GM19438 (cell line): ENCODE measurements around the gene EIF1AX.
"Not testable (repeated sequence)": the region's sequence is repeated elsewhere in the genome, so short reads cannot be mapped to it uniquely, and the experiment has no call there.

Source experiments
- ATAC-seq: cut with Tn5 transposase; IDR thresholded peaks from one replicate; pipeline ENCODE4 v1.9.1; 2021; ENCODE audit warnings: low read depth; ENCODE audit not compliant: unreplicated experiment

Gene EIF1AX

GRCh38 chrX:20141281-20142220 is at the start of gene EIF1AX:
EIF1AX (minus strand) TSS chrX:20141838; CDS start chrX:20141640, 198 bp downstream.
- peak; percentile 98 for ATAC-seq

GRCh38 chrX:20189171-20189570 is 47.5 kb upstream of the EIF1AX start:
- no peak for ATAC-seq

GRCh38 chrX:20181598-20182329 is 40.1 kb upstream of the EIF1AX start:
- no peak for ATAC-seq

GRCh38 chrX:20177093-20177492 is 35.5 kb upstream of the EIF1AX start:
- no peak for ATAC-seq

GRCh38 chrX:20173856-20174255 is 32.2 kb upstream of the EIF1AX start:
- ATAC-seq, result no peak

GRCh38 chrX:20173313-20173712 is 31.7 kb upstream of the EIF1AX start:
- no peak for ATAC-seq

GRCh38 chrX:20171887-20172286 is 30.2 kb upstream of the EIF1AX start:
- no peak for ATAC-seq

- ATAC-seq, result not testable (repeated sequence)
Observed at GRCh38 chrX:20162516-20162915, 20.9 kb upstream of the EIF1AX start.

GRCh38 chrX:20159797-20160385 is 18.3 kb upstream of the EIF1AX start:
- ATAC-seq, result no peak

GRCh38 chrX:20151689-20152088 is 10.1 kb upstream of the EIF1AX start:
- ATAC-seq, result no peak

GRCh38 chrX:20149326-20149725 is 7.7 kb upstream of the EIF1AX start:
- no peak for ATAC-seq

- no peak for ATAC-seq
Observed at GRCh38 chrX:20147561-20147960, 5.9 kb upstream of the EIF1AX start.

- ATAC-seq, result no peak
Observed at GRCh38 chrX:20144491-20144890, 2.9 kb upstream of the EIF1AX start.

- no peak for ATAC-seq
Observed at GRCh38 chrX:20143561-20143960, 1.9 kb upstream of the EIF1AX start.

GRCh38 chrX:20143111-20143510 is 1.5 kb upstream of the EIF1AX start:
- no peak for ATAC-seq

GRCh38 chrX:20140420-20140819 is 1.2 kb downstream of the EIF1AX start:
- no peak for ATAC-seq

GRCh38 chrX:20139966-20140365 is 1.7 kb downstream of the EIF1AX start:
- no peak for ATAC-seq

- no peak for ATAC-seq
Observed at GRCh38 chrX:20135944-20136343, 5.7 kb downstream of the EIF1AX start.

GRCh38 chrX:20132666-20133065 is 9.0 kb downstream of the EIF1AX start:
- ATAC-seq, result no peak

- ATAC-seq, result no peak
Observed at GRCh38 chrX:20130357-20130756, 11.3 kb downstream of the EIF1AX start.

- no peak for ATAC-seq
Observed at GRCh38 chrX:20129547-20129946, 12.1 kb downstream of the EIF1AX start.
